ENCODE results near the gene NEK7. TPM values are rescaled to one million over a fixed set of nuclear protein-coding genes. Genes with fewer than 3 reads are reported as not detected.

Gene NEK7
- total and polyA plus RNA-seq, 2 of the 4 experiments (the other 2 are of a cell fraction) = 89.0 to 467 TPM

GRCh38 chr1:198206292-198206691, 49.5 kb downstream of the NEK7 start:
- CTCF ChIA-PET = no interaction called here
- H3K79me1 ChIP-seq (ENCODE audit: low read depth in 1 of 2, low read length in 2 of 2) = peaks cover 17 to 55% of the 10 kb centered on the region in 2 experiments
- H3K9me1 ChIP-seq (ENCODE audit: insufficient read depth, low read length) = no peaks in the 10 kb centered on the region; the same call in 1 of the 2 replicates
- no peak overlapping the region for H2AK5ac ChIP-seq (ENCODE audit: low read depth, low read length)
- in situ Hi-C loops (cut with MboI; ENCODE audit: low sequenced_read_pairs) = no loop called here
- no peaks in the 10 kb centered on the region for H3K27me3 ChIP-seq (ENCODE audit: control insufficient read depth, insufficient read depth, low read length)
- dilution Hi-C loops (cut with HindIII; ENCODE audit: low sequenced_read_pairs, unreplicated experiment) = no loop called here
- no peak overlapping the region for H4K5ac ChIP-seq (ENCODE audit: low read depth, low read length)
- H2AK9ac ChIP-seq (replicated peaks; ENCODE audit: low read depth, low read length, poor library complexity) = no peak overlapping the region
- H3K18ac ChIP-seq (ENCODE audit: low read depth, low read length) = no peak overlapping the region
- no peak overlapping the region for H3K56ac ChIP-seq (ENCODE audit: extremely low read depth, insufficient read depth, low read length)
- no peak overlapping the region for H2BK15ac ChIP-seq (ENCODE audit: low read depth, low read length)
- intact Hi-C loops (cut with micrococcal nuclease) = no loop called here
- DNase-seq = no peak
- no peak overlapping the region for H2BK5ac ChIP-seq (ENCODE audit: low read depth, low read length, poor library complexity, severe bottlenecking)
- WGBS, 2 experiments (ENCODE audit: extremely low coverage in 2 of 2, insufficient read length in 1 of 2) = no CpG with 5 or more reads among the region's 3 CpGs
- H3K4me2 ChIP-seq (ENCODE audit: low read depth, low read length) = no peak overlapping the region
- BruUV-seq (replicated peaks) = no TSS peak
- H3K9ac ChIP-seq (ENCODE audit: low read depth, low read length) = no peak overlapping the region
- no peak overlapping the region for H3K4ac ChIP-seq (ENCODE audit: low read depth, low read length)
- H3K4me1 ChIP-seq (ENCODE audit: control insufficient read depth, insufficient read depth, low read length) = peaks cover 8% of the 10 kb centered on the region
- no peak overlapping the region for H2BK20ac ChIP-seq (ENCODE audit: low read depth, low read length)
- H4K8ac ChIP-seq (ENCODE audit: low read depth in 2 of 2, low read length in 2 of 2) = no peak overlapping the region
- no peak overlapping the region for H3K4me3 ChIP-seq (ENCODE audit: insufficient read depth, low read depth, low read length)
- no peak overlapping the region for H4K91ac ChIP-seq (ENCODE audit: insufficient read depth, low read depth, low read length)
- ATAC-seq (ENCODE audit: low read depth) = no peak
- no peaks in the 10 kb centered on the region for H3K9me3 ChIP-seq (ENCODE audit: control insufficient read depth, insufficient read depth, low read length)
- no peaks in the 10 kb centered on the region for H3K36me3 ChIP-seq (ENCODE audit: control insufficient read depth, insufficient read depth, low read length)
- H4K20me1 ChIP-seq (ENCODE audit: insufficient read depth, low read length) = peaks cover 18% of the 10 kb centered on the region
- no peak overlapping the region for H2AFZ ChIP-seq (replicated peaks; ENCODE audit: low read length, poor library complexity)
- H3K27ac ChIP-seq (ENCODE audit: insufficient read depth, low read length) = no peak overlapping the region
- no peak overlapping the region for H3K23ac ChIP-seq (ENCODE audit: low read depth, low read length)
- POLR2A ChIA-PET (ENCODE audit: unreplicated experiment) = no interaction called here
- no peak overlapping the region for H2BK120ac ChIP-seq (ENCODE audit: low read depth, low read length)
- TF ChIP-seq CEBPB (IDR thresholded peaks at IDR 0.05; ENCODE audit: low read depth, low read length) (no peak), USF2 (IDR thresholded peaks at IDR 0.05; ENCODE audit: low read depth, low read length) (no peak), NFE2L2 (IDR thresholded peaks at IDR 0.05; ENCODE audit: low read depth, low read length) (no peak), BHLHE40 (IDR thresholded peaks at IDR 0.05; ENCODE audit: low read depth, low read length) (no peak), MAZ (IDR thresholded peaks at IDR 0.05; ENCODE audit: borderline replicate concordance, low read depth, low read length) (no peak), RAD21 (IDR thresholded peaks at IDR 0.05; ENCODE audit: low read length) (no peak), FOS (IDR thresholded peaks at IDR 0.05; ENCODE audit: low read depth, low read length) (no peak), MAFK (IDR thresholded peaks at IDR 0.05; ENCODE audit: low read depth, low read length) (no peak), MXI1 (IDR thresholded peaks at IDR 0.05; ENCODE audit: borderline replicate concordance, low read depth, low read length) (no peak), SMC3 (IDR thresholded peaks at IDR 0.05; ENCODE audit: low read depth, low read length) (no peak), RCOR1 (IDR thresholded peaks at IDR 0.05; ENCODE audit: insufficient replicate concordance, low read length) (no peak)
- TF ChIP-seq, protein P1, sequence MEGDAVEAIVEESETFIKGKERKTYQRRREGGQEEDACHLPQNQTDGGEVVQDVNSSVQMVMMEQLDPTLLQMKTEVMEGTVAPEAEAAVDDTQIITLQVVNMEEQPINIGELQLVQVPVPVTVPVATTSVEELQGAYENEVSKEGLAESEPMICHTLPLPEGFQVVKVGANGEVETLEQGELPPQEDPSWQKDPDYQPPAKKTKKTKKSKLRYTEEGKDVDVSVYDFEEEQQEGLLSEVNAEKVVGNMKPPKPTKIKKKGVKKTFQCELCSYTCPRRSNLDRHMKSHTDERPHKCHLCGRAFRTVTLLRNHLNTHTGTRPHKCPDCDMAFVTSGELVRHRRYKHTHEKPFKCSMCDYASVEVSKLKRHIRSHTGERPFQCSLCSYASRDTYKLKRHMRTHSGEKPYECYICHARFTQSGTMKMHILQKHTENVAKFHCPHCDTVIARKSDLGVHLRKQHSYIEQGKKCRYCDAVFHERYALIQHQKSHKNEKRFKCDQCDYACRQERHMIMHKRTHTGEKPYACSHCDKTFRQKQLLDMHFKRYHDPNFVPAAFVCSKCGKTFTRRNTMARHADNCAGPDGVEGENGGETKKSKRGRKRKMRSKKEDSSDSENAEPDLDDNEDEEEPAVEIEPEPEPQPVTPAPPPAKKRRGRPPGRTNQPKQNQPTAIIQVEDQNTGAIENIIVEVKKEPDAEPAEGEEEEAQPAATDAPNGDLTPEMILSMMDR (conservative IDR thresholded peaks at IDR 0.05; ENCODE audit: low read depth, low read length) = no peak
- TF ChIP-seq, protein P2, sequence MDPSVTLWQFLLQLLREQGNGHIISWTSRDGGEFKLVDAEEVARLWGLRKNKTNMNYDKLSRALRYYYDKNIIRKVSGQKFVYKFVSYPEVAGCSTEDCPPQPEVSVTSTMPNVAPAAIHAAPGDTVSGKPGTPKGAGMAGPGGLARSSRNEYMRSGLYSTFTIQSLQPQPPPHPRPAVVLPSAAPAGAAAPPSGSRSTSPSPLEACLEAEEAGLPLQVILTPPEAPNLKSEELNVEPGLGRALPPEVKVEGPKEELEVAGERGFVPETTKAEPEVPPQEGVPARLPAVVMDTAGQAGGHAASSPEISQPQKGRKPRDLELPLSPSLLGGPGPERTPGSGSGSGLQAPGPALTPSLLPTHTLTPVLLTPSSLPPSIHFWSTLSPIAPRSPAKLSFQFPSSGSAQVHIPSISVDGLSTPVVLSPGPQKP (IDR thresholded peaks at IDR 0.05; ENCODE audit: borderline replicate concordance, low read depth, low read length) = no peak
- H3K14ac ChIP-seq (replicated peaks; ENCODE audit: low read depth, low read length) = no peak overlapping the region
